Measurements from ENCODE around the gene ATP8A1.

DNA sequence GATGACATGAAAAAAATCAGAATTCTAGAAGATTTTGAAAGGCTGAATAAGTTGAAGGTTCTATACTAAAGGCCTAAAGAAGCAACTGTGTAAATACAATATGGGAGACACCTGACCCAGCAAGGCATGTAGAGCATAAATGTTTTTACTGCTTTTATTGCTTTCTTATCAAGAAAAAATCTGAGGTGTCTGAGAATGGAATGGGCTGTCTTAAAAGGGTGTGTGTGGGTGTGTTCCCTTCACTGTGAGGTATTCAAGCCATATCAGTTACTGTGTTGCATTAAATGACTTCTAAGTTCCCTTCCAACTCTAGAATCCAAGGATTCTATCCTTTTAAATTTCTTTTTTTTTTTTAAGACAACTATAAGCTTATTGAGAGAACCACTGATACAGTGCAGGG lies 15.7 kb downstream of the ATP8A1 start:
- TF ChIP-seq, protein P1, sequence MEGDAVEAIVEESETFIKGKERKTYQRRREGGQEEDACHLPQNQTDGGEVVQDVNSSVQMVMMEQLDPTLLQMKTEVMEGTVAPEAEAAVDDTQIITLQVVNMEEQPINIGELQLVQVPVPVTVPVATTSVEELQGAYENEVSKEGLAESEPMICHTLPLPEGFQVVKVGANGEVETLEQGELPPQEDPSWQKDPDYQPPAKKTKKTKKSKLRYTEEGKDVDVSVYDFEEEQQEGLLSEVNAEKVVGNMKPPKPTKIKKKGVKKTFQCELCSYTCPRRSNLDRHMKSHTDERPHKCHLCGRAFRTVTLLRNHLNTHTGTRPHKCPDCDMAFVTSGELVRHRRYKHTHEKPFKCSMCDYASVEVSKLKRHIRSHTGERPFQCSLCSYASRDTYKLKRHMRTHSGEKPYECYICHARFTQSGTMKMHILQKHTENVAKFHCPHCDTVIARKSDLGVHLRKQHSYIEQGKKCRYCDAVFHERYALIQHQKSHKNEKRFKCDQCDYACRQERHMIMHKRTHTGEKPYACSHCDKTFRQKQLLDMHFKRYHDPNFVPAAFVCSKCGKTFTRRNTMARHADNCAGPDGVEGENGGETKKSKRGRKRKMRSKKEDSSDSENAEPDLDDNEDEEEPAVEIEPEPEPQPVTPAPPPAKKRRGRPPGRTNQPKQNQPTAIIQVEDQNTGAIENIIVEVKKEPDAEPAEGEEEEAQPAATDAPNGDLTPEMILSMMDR (IDR thresholded peaks at IDR 0.05; ENCODE audit: borderline replicate concordance, extremely low read depth, low read length, poor library complexity, severe bottlenecking) = no peak
- no peak for TF ChIP-seq EZH2 (IDR thresholded peaks at IDR 0.05; ENCODE audit: borderline replicate concordance, low read depth, low read length, severe bottlenecking)
